Caco-2 (cell line): ENCODE data around the gene FRS2. TPM values are rescaled to one million over a fixed set of nuclear protein-coding genes. Genes with fewer than 3 reads are reported as not detected.

Source experiments
- BruUV-seq: library from RNA; stranded (reverse); fragments of 400-500 nt; replicated peaks from 2 replicates; lab custom pipeline; 2021; lab: Mats Ljungman, UMichigan
- CTCF ChIA-PET: fragments of 300-600 bp; sonication (Branson Sonifier 250); formaldehyde crosslinking; loops from one replicate; lab custom pipeline; 2022; ENCODE audit warnings: antibody characterized with exemption; lab: Charles Lee
- POLR2A ChIA-PET: fragments of 300-600 bp; sonication (Branson Sonifier 250); formaldehyde crosslinking; loops from one replicate; lab custom pipeline; 2022; ENCODE audit warnings: antibody characterized with exemption; lab: Charles Lee
- DNase-seq, 2 experiments: peaks; one replicate each; pipeline versions ENCODE4 v3.0.0 to v3.0.0-alpha.2; 2020 to 2022
- H3K27me3 ChIP-seq: replicated peaks from 2 replicates; pipeline ENCODE4 v1.6.0; 2011; ENCODE audit warnings: low read length; ENCODE audit not compliant: control insufficient read depth, insufficient read depth
- H3K36me3 ChIP-seq: 2 replicates; pipeline ENCODE4 v1.5.1; 2011; ENCODE audit warnings: low read length; ENCODE audit not compliant: control insufficient read depth, insufficient read depth
- H3K4me1 ChIP-seq: fragments of 250-450 bp; sonication (Bioruptor Pico); 2 replicates; pipeline ENCODE4 v1.5.1; 2020; ENCODE audit warnings: mild to moderate bottlenecking
- H3K4me3 ChIP-seq: 2 replicates; pipeline ENCODE4 v1.5.1; 2011; ENCODE audit warnings: low read depth, mild to moderate bottlenecking, control low read depth, low read length
- H3K9me3 ChIP-seq: fragments of 250-450 bp; sonication (Bioruptor Pico); 2 replicates; pipeline ENCODE4 v1.5.1; 2020; ENCODE audit warnings: mild to moderate bottlenecking, moderate library complexity
- H3K27ac Mint-ChIP-seq: one replicate; pipeline ENCODE4 v1.8.0; 2022; ENCODE audit warnings: mixed read lengths; ENCODE audit not compliant: unreplicated experiment
- H3K27me3 Mint-ChIP-seq: one replicate; pipeline ENCODE4 v1.8.0; 2022; ENCODE audit warnings: mixed read lengths; ENCODE audit not compliant: insufficient read depth, unreplicated experiment
- H3K36me3 Mint-ChIP-seq: one replicate; pipeline ENCODE4 v1.8.0; 2022; ENCODE audit warnings: mild to moderate bottlenecking, mixed read lengths; ENCODE audit not compliant: insufficient read depth, unreplicated experiment
- H3K4me1 Mint-ChIP-seq: one replicate; pipeline ENCODE4 v1.8.0; 2022; ENCODE audit warnings: low read depth, mixed read lengths; ENCODE audit not compliant: unreplicated experiment
- H3K4me3 Mint-ChIP-seq: one replicate; pipeline ENCODE4 v1.8.0; 2022; ENCODE audit warnings: mild to moderate bottlenecking, moderate library complexity, mixed read lengths; ENCODE audit not compliant: unreplicated experiment
- H3K9me3 Mint-ChIP-seq: one replicate; pipeline ENCODE4 v1.8.0; 2022; ENCODE audit warnings: mixed read lengths; ENCODE audit not compliant: unreplicated experiment
- CTCF ChIP-seq, 2 experiments: fragments of 200-600 bp in 1 of 2; IDR thresholded peaks; 1 replicate in 1 of 2; 2 replicates in 1 of 2; pipeline versions ENCODE4 v1.5.1 to v1.8.0; 2011 to 2022; ENCODE audit warnings: antibody characterized with exemption in 1 of 2, control low read depth in 1 of 2, inconsistent platforms in 1 of 2, low read depth in 1 of 2, low read length in 1 of 2, mild to moderate bottlenecking in 1 of 2, moderate library complexity in 1 of 2; ENCODE audit not compliant: insufficient read depth in 1 of 2, severe bottlenecking in 1 of 2, unreplicated experiment in 1 of 2
- intact Hi-C: fragments of 100-400 bp; cut with micrococcal nuclease; formaldehyde crosslinking; loops from one replicate; pipeline ENCODE4 v1.10.0; 2022; ENCODE audit not compliant: unreplicated experiment
- total RNA-seq: library from RNA; stranded (reverse); gene quantifications from 2 replicates; pipeline ENCODE4 v1.2.3, GENCODE V29; 2022

The FRS2 gene
- total RNA-seq, 1 experiment from 2014 or later: 82.3 TPM

- Histone ChIP-seq H3K36me3 (peaks cover 8% of the 10 kb centered on the region), H3K27me3 (no peaks in the 10 kb centered on the region), H3K9me3 (no peaks in the 10 kb centered on the region), H3K4me1 (0 out of 2 replicates have a peak, but pooled peaks cover 4% of the 10 kb centered on the region), H3K4me3 (no peak overlapping the region)
- no peak for DNase-seq
- ChIA-PET CTCF (no interaction called here), POLR2A (no interaction called here)
- no TSS peak for BruUV-seq
- peak in 1 of 2 experiments; percentile 7 for TF ChIP-seq CTCF (IDR thresholded peaks at IDR 0.05; ENCODE audit: insufficient read depth in 1 of 2, low read depth in 1 of 2, low read length in 1 of 2, severe bottlenecking in 1 of 2, unreplicated experiment in 1 of 2)
- no peaks in the 10 kb centered on the region for H3K27me3 Mint-ChIP-seq
- H3K4me3 Mint-ChIP-seq: no peak overlapping the region
- intact Hi-C loops: no loop called here
- no peaks in the 10 kb centered on the region for H3K4me1 Mint-ChIP-seq
- no peaks in the 10 kb centered on the region for H3K9me3 Mint-ChIP-seq
- H3K36me3 Mint-ChIP-seq: peaks cover 92% of the 10 kb centered on the region
- no peak overlapping the region for H3K27ac Mint-ChIP-seq
These were observed 125.5 kb downstream of the FRS2 start for GRCh38 chr12:69595689-69596088.

- peaks cover 5% of the 10 kb centered on the region for H3K36me3 ChIP-seq
- H3K27ac Mint-ChIP-seq: no peak overlapping the region
- BruUV-seq: no TSS peak
- no peaks in the 10 kb centered on the region for H3K4me1 Mint-ChIP-seq
- H3K27me3 ChIP-seq: no peaks in the 10 kb centered on the region
- H3K4me3 ChIP-seq: no peak overlapping the region
- DNase-seq: no peak
- H3K4me3 Mint-ChIP-seq: no peak overlapping the region
- intact Hi-C loops: no loop called here
- H3K9me3 Mint-ChIP-seq: no peaks in the 10 kb centered on the region
- H3K27me3 Mint-ChIP-seq: no peaks in the 10 kb centered on the region
- POLR2A ChIA-PET: no interaction called here
- no peak for TF ChIP-seq CTCF (IDR thresholded peaks at IDR 0.05; ENCODE audit: insufficient read depth in 1 of 2, low read depth in 1 of 2, low read length in 1 of 2, severe bottlenecking in 1 of 2, unreplicated experiment in 1 of 2)
- no peaks in the 10 kb centered on the region for H3K9me3 ChIP-seq
- CTCF ChIA-PET: no interaction called here
- H3K36me3 Mint-ChIP-seq: peaks cover 93% of the 10 kb centered on the region
- 0 out of 2 replicates have a peak, but pooled peaks cover 4% of the 10 kb centered on the region for H3K4me1 ChIP-seq
These were observed 128.1 kb downstream of the FRS2 start for GRCh38 chr12:69598174-69598753.

- H3K36me3 Mint-ChIP-seq: peaks cover 71% of the 10 kb centered on the region
- H3K27me3 ChIP-seq: no peaks in the 10 kb centered on the region
- H3K4me3 ChIP-seq: no peak overlapping the region
- no peaks in the 10 kb centered on the region for H3K9me3 Mint-ChIP-seq
- H3K4me3 Mint-ChIP-seq: no peak overlapping the region
- no peak overlapping the region for H3K27ac Mint-ChIP-seq
- POLR2A ChIA-PET: no interaction called here
- no TSS peak for BruUV-seq
- H3K27me3 Mint-ChIP-seq: no peaks in the 10 kb centered on the region
- H3K4me1 Mint-ChIP-seq: no peaks in the 10 kb centered on the region
- no peak for DNase-seq
- CTCF ChIA-PET: interaction anchor here (1.8 kb wide), 1 partner anchor 39 kb away, joined by 5 read pairs; no protein-coding TSS in a partner anchor
- peaks cover 1% of the 10 kb centered on the region for H3K36me3 ChIP-seq
- H3K9me3 ChIP-seq: no peaks in the 10 kb centered on the region
- H3K4me1 ChIP-seq: 0 out of 2 replicates have a peak, but pooled peaks cover 4% of the 10 kb centered on the region
- no peak for TF ChIP-seq CTCF (IDR thresholded peaks at IDR 0.05; ENCODE audit: insufficient read depth in 1 of 2, low read depth in 1 of 2, low read length in 1 of 2, severe bottlenecking in 1 of 2, unreplicated experiment in 1 of 2)
- intact Hi-C loops: no loop called here
These were observed 130.6 kb downstream of the FRS2 start for GRCh38 chr12:69600804-69601203.
